ENCODE results near the gene SEMA3A. TPM values are rescaled to one million over a fixed set of nuclear protein-coding genes. Genes with fewer than 3 reads are reported as not detected.

The SEMA3A gene
- total RNA-seq, 2 donors from 2014 or later, result 0.13 TPM; not detected in 1

GRCh38 chr7:84187813-84188510 lies 6.6 kb downstream of the SEMA3A start:
- ATAC-seq (replicated peaks), result peak; percentile 56
- Mint-ChIP-seq H3K4me1 (no peaks in the 10 kb centered on the region), H3K27me3 (no peaks in the 10 kb centered on the region), H3K4me3 (no peak overlapping the region), H3K36me3 (ENCODE audit: low read depth) (no peaks in the 10 kb centered on the region), H3K9me3 (no peaks in the 10 kb centered on the region), H3K27ac (no peak overlapping the region)

GRCh38 chr7:84187087-84187805 lies 7.3 kb downstream of the SEMA3A start:
- Mint-ChIP-seq H3K27me3 (no peaks in the 10 kb centered on the region), H3K36me3 (ENCODE audit: low read depth) (no peaks in the 10 kb centered on the region), H3K9me3 (no peaks in the 10 kb centered on the region), H3K27ac (no peak overlapping the region), H3K4me1 (no peaks in the 10 kb centered on the region), H3K4me3 (no peak overlapping the region)
- no peak for ATAC-seq (replicated peaks)

- no peaks in the 10 kb centered on the region for H3K27me3 Mint-ChIP-seq
- H3K36me3 Mint-ChIP-seq (ENCODE audit: low read depth), result no peaks in the 10 kb centered on the region
- H3K9me3 Mint-ChIP-seq, result no peaks in the 10 kb centered on the region
- H3K4me3 Mint-ChIP-seq, result no peak overlapping the region
- no peak overlapping the region for H3K27ac Mint-ChIP-seq
- no peaks in the 10 kb centered on the region for H3K4me1 Mint-ChIP-seq
- ATAC-seq (replicated peaks), result no peak
Measured at GRCh38 chr7:84183741-84184140, 10.8 kb downstream of the SEMA3A start.

- Mint-ChIP-seq H3K36me3 (ENCODE audit: low read depth) (no peaks in the 10 kb centered on the region), H3K4me3 (no peak overlapping the region), H3K4me1 (no peaks in the 10 kb centered on the region), H3K9me3 (no peaks in the 10 kb centered on the region), H3K27me3 (no peaks in the 10 kb centered on the region), H3K27ac (no peak overlapping the region)
- no peak for ATAC-seq (replicated peaks)
Measured at GRCh38 chr7:84182301-84182700, 12.3 kb downstream of the SEMA3A start.

GRCh38 chr7:84181628-84182027 lies 13.0 kb downstream of the SEMA3A start:
- H3K9me3 Mint-ChIP-seq, result no peaks in the 10 kb centered on the region
- H3K4me3 Mint-ChIP-seq, result no peak overlapping the region
- ATAC-seq (replicated peaks), result no peak
- no peaks in the 10 kb centered on the region for H3K4me1 Mint-ChIP-seq
- no peak overlapping the region for H3K27ac Mint-ChIP-seq
- no peaks in the 10 kb centered on the region for H3K27me3 Mint-ChIP-seq
- H3K36me3 Mint-ChIP-seq (ENCODE audit: low read depth), result no peaks in the 10 kb centered on the region

GRCh38 chr7:84177758-84178412 lies 16.7 kb downstream of the SEMA3A start:
- H3K4me3 Mint-ChIP-seq, result no peak overlapping the region
- ATAC-seq (replicated peaks), result no peak
- H3K4me1 Mint-ChIP-seq, result no peaks in the 10 kb centered on the region
- H3K36me3 Mint-ChIP-seq (ENCODE audit: low read depth), result no peaks in the 10 kb centered on the region
- H3K27me3 Mint-ChIP-seq, result no peaks in the 10 kb centered on the region
- no peaks in the 10 kb centered on the region for H3K9me3 Mint-ChIP-seq
- no peak overlapping the region for H3K27ac Mint-ChIP-seq

GRCh38 chr7:84176716-84177115 lies 17.9 kb downstream of the SEMA3A start:
- H3K27me3 Mint-ChIP-seq, result no peaks in the 10 kb centered on the region
- no peaks in the 10 kb centered on the region for H3K9me3 Mint-ChIP-seq

GRCh38 chr7:84175461-84175860 lies 19.1 kb downstream of the SEMA3A start:
- ATAC-seq (replicated peaks), result no peak
- H3K27me3 Mint-ChIP-seq, result no peaks in the 10 kb centered on the region
- no peak overlapping the region for H3K27ac Mint-ChIP-seq
- no peaks in the 10 kb centered on the region for H3K36me3 Mint-ChIP-seq (ENCODE audit: low read depth)
- no peaks in the 10 kb centered on the region for H3K9me3 Mint-ChIP-seq
- no peaks in the 10 kb centered on the region for H3K4me1 Mint-ChIP-seq
- no peak overlapping the region for H3K4me3 Mint-ChIP-seq

More at GRCh38 chr7:84176716-84177115, 17.9 kb downstream of the SEMA3A start:
- Mint-ChIP-seq H3K4me1 (no peaks in the 10 kb centered on the region), H3K36me3 (ENCODE audit: low read depth) (no peaks in the 10 kb centered on the region), H3K4me3 (no peak overlapping the region), H3K27ac (no peak overlapping the region)
- ATAC-seq (replicated peaks), result no peak

- Mint-ChIP-seq H3K9me3 (no peaks in the 10 kb centered on the region), H3K4me1 (no peaks in the 10 kb centered on the region), H3K27ac (no peak overlapping the region), H3K36me3 (ENCODE audit: low read depth) (no peaks in the 10 kb centered on the region), H3K27me3 (no peaks in the 10 kb centered on the region), H3K4me3 (no peak overlapping the region)
- ATAC-seq (replicated peaks), result no peak
Measured at GRCh38 chr7:84170646-84171045, 23.9 kb downstream of the SEMA3A start.

- Mint-ChIP-seq H3K4me1 (no peaks in the 10 kb centered on the region), H3K36me3 (ENCODE audit: low read depth) (no peaks in the 10 kb centered on the region), H3K27me3 (no peaks in the 10 kb centered on the region), H3K27ac (no peak overlapping the region), H3K4me3 (no peak overlapping the region), H3K9me3 (peaks cover 3% of the 10 kb centered on the region)
- ATAC-seq (replicated peaks), result no peak
Measured at GRCh38 chr7:84162584-84162983, 32.0 kb downstream of the SEMA3A start.

- Mint-ChIP-seq H3K27me3 (no peaks in the 10 kb centered on the region), H3K4me1 (no peaks in the 10 kb centered on the region), H3K36me3 (ENCODE audit: low read depth) (no peaks in the 10 kb centered on the region), H3K9me3 (peaks cover 4% of the 10 kb centered on the region), H3K4me3 (no peak overlapping the region), H3K27ac (no peak overlapping the region)
- ATAC-seq (replicated peaks), result no peak
Measured at GRCh38 chr7:84162125-84162524, 32.5 kb downstream of the SEMA3A start.

GRCh38 chr7:84161398-84161797 lies 33.2 kb downstream of the SEMA3A start:
- H3K36me3 Mint-ChIP-seq (ENCODE audit: low read depth), result no peaks in the 10 kb centered on the region
- no peaks in the 10 kb centered on the region for H3K27me3 Mint-ChIP-seq
- no peak overlapping the region for H3K27ac Mint-ChIP-seq
- no peaks in the 10 kb centered on the region for H3K4me1 Mint-ChIP-seq
- no peak for ATAC-seq (replicated peaks)
- peaks cover 4% of the 10 kb centered on the region for H3K9me3 Mint-ChIP-seq
- H3K4me3 Mint-ChIP-seq, result no peak overlapping the region

GRCh38 chr7:84159435-84159834 lies 35.2 kb downstream of the SEMA3A start:
- no peak overlapping the region for H3K4me3 Mint-ChIP-seq
- H3K4me1 Mint-ChIP-seq, result no peaks in the 10 kb centered on the region
- ATAC-seq (replicated peaks), result no peak
- H3K36me3 Mint-ChIP-seq (ENCODE audit: low read depth), result no peaks in the 10 kb centered on the region
- H3K27ac Mint-ChIP-seq, result no peak overlapping the region
- H3K27me3 Mint-ChIP-seq, result no peaks in the 10 kb centered on the region
- H3K9me3 Mint-ChIP-seq, result peaks cover 4% of the 10 kb centered on the region

GRCh38 chr7:84157171-84157570 lies 37.4 kb downstream of the SEMA3A start:
- Mint-ChIP-seq H3K4me3 (no peak overlapping the region), H3K36me3 (ENCODE audit: low read depth) (no peaks in the 10 kb centered on the region), H3K4me1 (no peaks in the 10 kb centered on the region), H3K27ac (no peak overlapping the region), H3K27me3 (no peaks in the 10 kb centered on the region), H3K9me3 (peaks cover 4% of the 10 kb centered on the region)
- ATAC-seq (replicated peaks), result no peak

All from activated T-helper 17 cell treated with anti-CD3 and anti-CD28 coated beads, Interleukin-2, amount 50 U/mL, for 72 hours (primary cell).